ENCODE measurements around the gene SH2D3A. TPM values are rescaled to one million over a fixed set of nuclear protein-coding genes. Genes with fewer than 3 reads are reported as not detected.

Gene SH2D3A
- polyA plus RNA-seq, 1 donor (not counting 4 experiments of a cell fraction or from before 2014, with no cell fraction given): 24.9 TPM

DNA sequence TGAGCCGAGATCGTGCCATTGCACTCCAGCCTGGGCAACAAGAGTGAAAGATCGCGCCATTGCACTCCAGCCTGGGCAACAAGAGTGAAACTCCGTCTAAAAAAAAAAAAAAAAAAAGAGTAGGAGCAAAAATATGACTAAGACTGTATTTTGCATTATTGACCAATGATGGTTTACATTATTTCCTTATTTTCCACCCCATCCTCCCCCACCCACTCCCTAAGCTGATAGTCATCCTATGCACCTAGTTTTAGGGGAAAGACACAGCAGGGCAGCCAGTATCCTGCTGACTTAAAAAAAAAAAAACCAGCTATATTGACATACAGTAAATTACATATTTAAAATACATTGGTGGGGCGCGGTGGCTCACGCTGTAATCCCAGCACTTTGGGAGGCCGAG, 30.4 kb upstream of the SH2D3A start:
- Histone ChIP-seq H4K20me1 (ENCODE audit: control insufficient read depth, extremely low read depth, insufficient read depth, low read length) (no peaks in the 10 kb centered on the region), H3K79me2 (ENCODE audit: control insufficient read depth, insufficient read depth, low read length) (no peaks in the 10 kb centered on the region), H3K9ac (ENCODE audit: control insufficient read depth, extremely low read depth, insufficient read depth, low read length) (no peak overlapping the region), H3K36me3 (ENCODE audit: control insufficient read depth in 2 of 2, extremely low read depth in 1 of 2, insufficient read depth in 2 of 2, low read length in 2 of 2) (no peaks in the 10 kb centered on the region), H3K9me1 (ENCODE audit: control insufficient read depth, extremely low read depth, insufficient read depth, low read length) (no peaks in the 10 kb centered on the region), H3K4me3 (ENCODE audit: control insufficient read depth in 2 of 3, extremely low read depth in 1 of 3, insufficient read depth in 2 of 3, low read depth in 1 of 3, low read length in 3 of 3) (no peak overlapping the region), H3K27me3 (ENCODE audit: control insufficient read depth, extremely low read depth, insufficient read depth, low read length) (no peaks in the 10 kb centered on the region), H3K27ac (ENCODE audit: control insufficient read depth, insufficient read depth, low read length) (no peak overlapping the region), H3K4me2 (ENCODE audit: control insufficient read depth, extremely low read depth, insufficient read depth, low read depth, low read length) (no peak overlapping the region), H3K4me1 (ENCODE audit: control insufficient read depth, extremely low read depth, insufficient read depth, low read length) (peaks cover 11% of the 10 kb centered on the region), H3K9me3 (ENCODE audit: control insufficient read depth, low read depth, low read length) (no peaks in the 10 kb centered on the region), H2AFZ (ENCODE audit: control insufficient read depth, low read length) (no peak overlapping the region)
- DNase-seq (ENCODE audit: low read depth, low spot score) (no peak), FAIRE-seq (no peak)
- no peak for TF ChIP-seq EZH2 (IDR thresholded peaks at IDR 0.05; ENCODE audit: low read length)
- TF ChIP-seq, protein P1, sequence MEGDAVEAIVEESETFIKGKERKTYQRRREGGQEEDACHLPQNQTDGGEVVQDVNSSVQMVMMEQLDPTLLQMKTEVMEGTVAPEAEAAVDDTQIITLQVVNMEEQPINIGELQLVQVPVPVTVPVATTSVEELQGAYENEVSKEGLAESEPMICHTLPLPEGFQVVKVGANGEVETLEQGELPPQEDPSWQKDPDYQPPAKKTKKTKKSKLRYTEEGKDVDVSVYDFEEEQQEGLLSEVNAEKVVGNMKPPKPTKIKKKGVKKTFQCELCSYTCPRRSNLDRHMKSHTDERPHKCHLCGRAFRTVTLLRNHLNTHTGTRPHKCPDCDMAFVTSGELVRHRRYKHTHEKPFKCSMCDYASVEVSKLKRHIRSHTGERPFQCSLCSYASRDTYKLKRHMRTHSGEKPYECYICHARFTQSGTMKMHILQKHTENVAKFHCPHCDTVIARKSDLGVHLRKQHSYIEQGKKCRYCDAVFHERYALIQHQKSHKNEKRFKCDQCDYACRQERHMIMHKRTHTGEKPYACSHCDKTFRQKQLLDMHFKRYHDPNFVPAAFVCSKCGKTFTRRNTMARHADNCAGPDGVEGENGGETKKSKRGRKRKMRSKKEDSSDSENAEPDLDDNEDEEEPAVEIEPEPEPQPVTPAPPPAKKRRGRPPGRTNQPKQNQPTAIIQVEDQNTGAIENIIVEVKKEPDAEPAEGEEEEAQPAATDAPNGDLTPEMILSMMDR (optimal IDR thresholded peaks at IDR 0.05 in 1 of 3, IDR thresholded peaks at IDR 0.05 in 1 of 3, conservative IDR thresholded peaks at IDR 0.05 in 1 of 3; ENCODE audit: extremely low read depth in 1 of 3, insufficient read depth in 2 of 3, low read length in 3 of 3): no peak
- dilution Hi-C loops (cut with MboI; ENCODE audit: extremely low pct_ligation_motif_present, low sequenced_read_pairs): no loop called here

DNA sequence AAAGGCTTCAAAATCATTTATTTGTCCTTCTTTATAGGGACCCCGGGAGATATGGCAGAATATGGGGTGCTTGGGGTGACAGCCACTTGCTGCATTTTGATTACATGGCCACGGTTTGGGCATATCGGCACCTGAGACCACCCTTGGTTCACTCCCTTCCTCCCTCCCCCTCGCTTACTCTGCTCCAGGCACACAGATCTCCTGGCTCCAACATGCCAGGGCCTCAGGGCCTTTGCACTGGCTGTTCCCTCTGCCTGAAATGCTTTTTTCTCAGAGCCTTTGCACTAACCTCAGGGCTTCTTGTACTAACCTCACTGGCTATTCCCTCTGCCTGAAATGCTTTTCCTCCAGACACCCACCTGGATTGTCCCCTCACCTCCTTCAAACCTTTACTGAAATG, 29.0 kb upstream of the SH2D3A start:
- Histone ChIP-seq H3K4me1 (ENCODE audit: control insufficient read depth, extremely low read depth, insufficient read depth, low read length) (peaks cover 6% of the 10 kb centered on the region), H3K9ac (ENCODE audit: control insufficient read depth, extremely low read depth, insufficient read depth, low read length) (no peak overlapping the region), H3K79me2 (ENCODE audit: control insufficient read depth, insufficient read depth, low read length) (no peaks in the 10 kb centered on the region), H3K9me3 (ENCODE audit: control insufficient read depth, low read depth, low read length) (no peaks in the 10 kb centered on the region), H3K36me3 (ENCODE audit: control insufficient read depth in 2 of 2, extremely low read depth in 1 of 2, insufficient read depth in 2 of 2, low read length in 2 of 2) (no peaks in the 10 kb centered on the region), H2AFZ (ENCODE audit: control insufficient read depth, low read length) (no peak overlapping the region), H3K9me1 (ENCODE audit: control insufficient read depth, extremely low read depth, insufficient read depth, low read length) (no peaks in the 10 kb centered on the region), H3K4me2 (ENCODE audit: control insufficient read depth, extremely low read depth, insufficient read depth, low read depth, low read length) (no peak overlapping the region), H3K27ac (ENCODE audit: control insufficient read depth, insufficient read depth, low read length) (no peak overlapping the region), H3K27me3 (ENCODE audit: control insufficient read depth, extremely low read depth, insufficient read depth, low read length) (no peaks in the 10 kb centered on the region), H4K20me1 (ENCODE audit: control insufficient read depth, extremely low read depth, insufficient read depth, low read length) (no peaks in the 10 kb centered on the region), H3K4me3 (ENCODE audit: control insufficient read depth in 2 of 3, extremely low read depth in 1 of 3, insufficient read depth in 2 of 3, low read depth in 1 of 3, low read length in 3 of 3) (no peak overlapping the region)
- dilution Hi-C loops (cut with MboI; ENCODE audit: extremely low pct_ligation_motif_present, low sequenced_read_pairs): no loop called here
- no peak for DNase-seq (ENCODE audit: low read depth, low spot score)
- no peak for FAIRE-seq
- no peak for TF ChIP-seq EZH2 (IDR thresholded peaks at IDR 0.05; ENCODE audit: low read length)
- TF ChIP-seq, protein P1 (optimal IDR thresholded peaks at IDR 0.05 in 1 of 3, IDR thresholded peaks at IDR 0.05 in 1 of 3, conservative IDR thresholded peaks at IDR 0.05 in 1 of 3; ENCODE audit: extremely low read depth in 1 of 3, insufficient read depth in 2 of 3, low read length in 3 of 3): no peak
